Left ventricle myocardium inferior (tissue), 1 donor: ENCODE measurements around the gene IFT122. TPM values are rescaled to one million over a fixed set of nuclear protein-coding genes. Genes with fewer than 3 reads are reported as not detected.
"Not testable (repeated sequence)": the region's sequence is repeated elsewhere in the genome, so short reads cannot be mapped to it uniquely, and the experiment has no call there.

Experiments used
- DNase-seq: peaks from one replicate; pipeline ENCODE4 v3.0.0-alpha.2; 2020
- H3K27ac ChIP-seq: fragments of 200-600 bp; replicated peaks from 2 replicates; pipeline ENCODE4 v1.8.0; 2021
- H3K27me3 ChIP-seq: fragments of 200-600 bp; 2 replicates; pipeline ENCODE4 v1.8.0; 2021; ENCODE audit warnings: low read depth
- H3K36me3 ChIP-seq: fragments of 200-600 bp; 2 replicates; pipeline ENCODE4 v1.8.0; 2021
- H3K4me1 ChIP-seq: fragments of 200-600 bp; 2 replicates; pipeline ENCODE4 v1.8.0; 2021
- H3K4me3 ChIP-seq: fragments of 200-600 bp; 2 replicates; pipeline ENCODE4 v1.8.0; 2021; ENCODE audit warnings: mild to moderate bottlenecking, moderate library complexity
- H3K9me3 ChIP-seq: fragments of 200-600 bp; replicated peaks from 2 replicates; pipeline ENCODE4 v1.8.0; 2021
- CTCF ChIP-seq: fragments of 200-600 bp; IDR thresholded peaks from 2 replicates; pipeline ENCODE4 v1.8.0; 2021; ENCODE audit warnings: antibody characterized with exemption, mild to moderate bottlenecking, borderline replicate concordance
- intact Hi-C: fragments of 100-400 bp; cut with micrococcal nuclease; formaldehyde crosslinking; loops from one replicate; pipeline ENCODE4 v1.11.0; 2022
- total RNA-seq: library from RNA; stranded (reverse); fragmentation: NEBNext Ultra II Directional; extraction: Animal tissue kit (Norgen Biotek cat#: 25700); gene quantifications from one replicate; pipeline ENCODE4 v1.2.1, GENCODE V29; 2021
- donor health status: DM: no; HTN: yes; CAD: no; lungs with severe emphysema.

The IFT122 gene
- total RNA-seq, 1 donor from 2014 or later, result 16.5 TPM

- no peak overlapping the region for H3K4me3 ChIP-seq
- no peak for DNase-seq
These were observed 99.2 kb downstream of the IFT122 start for GRCh38 chr3:129539206-129539605.

GRCh38 chr3:129540776-129541516 is 100.9 kb downstream of the IFT122 start:
- no peaks in the 10 kb centered on the region for H3K27me3 ChIP-seq
- H3K9me3 ChIP-seq, result no peaks in the 10 kb centered on the region
- DNase-seq, result no peak
- intact Hi-C loops, result no loop called here
- no peak overlapping the region for H3K27ac ChIP-seq
- H3K4me3 ChIP-seq, result no peak overlapping the region
- no peaks in the 10 kb centered on the region for H3K4me1 ChIP-seq
- TF ChIP-seq CTCF, result no peak
- H3K36me3 ChIP-seq, result no peaks in the 10 kb centered on the region

More at GRCh38 chr3:129539206-129539605, 99.2 kb downstream of the IFT122 start:
- H3K27me3 ChIP-seq, result no peaks in the 10 kb centered on the region
- H3K4me1 ChIP-seq, result no peaks in the 10 kb centered on the region
- H3K36me3 ChIP-seq, result no peaks in the 10 kb centered on the region
- no peak overlapping the region for H3K27ac ChIP-seq
- no peak for TF ChIP-seq CTCF
- intact Hi-C loops, result no loop called here
- no peaks in the 10 kb centered on the region for H3K9me3 ChIP-seq

DNA sequence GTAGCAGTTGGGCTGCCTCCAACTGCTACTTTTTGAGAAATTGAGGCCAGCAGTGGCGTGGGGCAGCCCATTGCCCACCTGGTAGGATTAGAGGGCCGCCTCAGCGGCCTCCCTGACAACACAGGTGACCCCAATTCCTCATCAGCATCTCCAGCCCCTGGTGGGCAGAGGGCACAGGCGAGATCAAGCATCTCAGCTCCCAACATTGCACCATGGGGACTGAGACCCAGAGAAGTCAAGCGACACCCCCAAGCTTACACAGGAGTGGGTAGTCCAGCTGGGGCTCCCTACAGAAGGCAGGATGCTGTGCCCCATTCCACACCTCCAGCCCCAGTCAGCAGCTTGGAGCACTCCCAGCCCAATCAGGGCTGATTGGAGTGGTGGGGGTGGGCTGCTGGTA is 102.7 kb downstream of the IFT122 start:
- no peak for TF ChIP-seq CTCF
- Histone ChIP-seq H3K4me3 (no peak overlapping the region), H3K9me3 (no peaks in the 10 kb centered on the region), H3K4me1 (no peaks in the 10 kb centered on the region), H3K36me3 (no peaks in the 10 kb centered on the region), H3K27me3 (no peaks in the 10 kb centered on the region), H3K27ac (no peak overlapping the region)
- intact Hi-C loops, result no loop called here
- no peak for DNase-seq

DNA sequence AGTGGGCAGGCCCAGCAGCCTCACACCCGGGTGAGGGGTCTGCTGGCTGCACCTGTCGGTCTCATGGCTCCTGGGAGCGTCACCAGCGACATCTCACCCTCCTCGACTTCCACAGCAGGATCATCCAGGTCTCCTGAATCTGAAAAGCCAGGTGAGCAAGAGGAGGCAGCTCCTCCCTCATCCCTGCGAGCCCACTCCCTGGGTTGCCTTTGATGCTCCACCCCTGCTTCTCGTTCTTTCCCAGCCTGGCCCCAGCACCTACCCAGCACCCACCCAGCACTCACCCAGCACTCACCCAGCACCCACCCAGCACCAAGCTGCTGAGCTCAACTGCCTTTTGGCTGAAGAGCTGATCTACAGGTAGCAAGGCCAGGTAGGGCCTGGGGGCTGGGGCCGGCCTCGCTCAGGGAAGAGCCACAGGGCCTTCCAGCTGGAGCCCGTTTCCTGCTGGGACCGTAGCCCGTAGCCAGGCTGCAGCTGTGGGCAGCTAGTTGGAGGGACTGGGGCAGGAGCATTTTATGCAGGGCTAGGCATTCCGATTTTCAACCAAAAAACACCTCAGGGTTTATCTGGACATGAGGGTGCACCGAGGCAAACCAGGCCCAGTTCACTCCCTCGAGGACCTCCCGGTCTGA is 103.2 kb downstream of the IFT122 start, which contains the start of gene H1-8:
Gene H1-8, plus strand, starts transcription at position 20 of the 635 bp plus-strand sequence. Its CDS starts 44 bp downstream, at position 64.
- Histone ChIP-seq H3K27me3 (no peaks in the 10 kb centered on the region), H3K9me3 (no peaks in the 10 kb centered on the region), H3K36me3 (no peaks in the 10 kb centered on the region), H3K27ac (no peak within 1 kb of the TSS), H3K4me3 (no peak within 1 kb of the TSS), H3K4me1 (no peaks in the 10 kb centered on the region)
- TF ChIP-seq CTCF, result no peak
- DNase-seq, result no peak
- intact Hi-C loops, result no loop called here

DNA sequence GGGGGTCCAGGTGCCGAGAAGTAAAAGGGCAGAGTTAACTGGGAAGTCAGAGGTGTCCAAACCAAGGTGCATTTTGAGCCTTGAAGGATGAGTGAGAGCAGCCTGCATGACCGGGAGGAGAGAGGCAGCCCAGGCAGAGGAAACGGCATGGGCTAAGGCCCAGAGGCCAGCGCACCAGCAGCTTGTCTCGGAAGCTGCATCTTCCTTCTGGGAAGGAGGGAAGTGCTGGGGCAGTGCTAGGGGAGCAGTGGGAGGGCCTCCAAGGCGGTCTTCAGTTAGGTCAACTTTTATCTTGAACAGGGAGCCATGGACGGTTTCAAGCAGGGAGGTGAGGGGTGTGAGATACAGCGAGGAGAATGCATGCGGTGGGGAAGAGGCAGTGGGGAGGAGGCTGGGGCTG is 104.0 kb downstream of the IFT122 start:
- Histone ChIP-seq H3K27me3 (no peaks in the 10 kb centered on the region), H3K4me3 (no peak overlapping the region), H3K36me3 (no peaks in the 10 kb centered on the region), H3K9me3 (no peaks in the 10 kb centered on the region), H3K4me1 (no peaks in the 10 kb centered on the region), H3K27ac (no peak overlapping the region)
- no peak for DNase-seq
- intact Hi-C loops, result no loop called here
- no peak for TF ChIP-seq CTCF

DNA sequence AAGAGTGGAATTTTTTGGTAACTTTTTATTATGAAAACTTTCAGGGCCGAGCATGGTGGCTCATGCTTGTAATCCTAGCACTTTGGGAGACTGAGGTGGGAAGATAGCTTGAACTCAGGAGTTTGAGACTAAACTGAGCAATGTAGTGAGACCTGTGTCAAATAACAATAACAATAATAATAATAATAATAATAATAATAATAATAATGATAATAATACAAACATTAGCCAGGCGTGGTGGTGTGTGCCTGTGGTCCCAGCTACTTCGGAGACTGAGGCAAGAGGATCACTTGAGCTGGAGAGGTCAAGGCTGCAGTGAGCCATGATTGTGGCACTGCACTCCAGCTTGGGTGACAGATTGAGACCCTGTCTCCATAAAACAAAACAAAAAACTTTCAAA is 105.9 kb downstream of the IFT122 start:
- H3K4me1 ChIP-seq, H3K36me3 ChIP-seq, intact Hi-C loops, DNase-seq, H3K27me3 ChIP-seq, H3K27ac ChIP-seq, H3K9me3 ChIP-seq, H3K4me3 ChIP-seq: not testable (repeated sequence)
